Measurements from ENCODE around the gene KCNK10.

Gene KCNK10

GRCh38 chr14:88323523-88324199 is 592 bp upstream of the KCNK10 start:
- peak; percentile 81 for TF ChIP-seq PAX5 (IDR thresholded peaks at IDR 0.05; ENCODE audit: insufficient read depth, low read length, severe bottlenecking)
- no peak for TF ChIP-seq SPI1 (IDR thresholded peaks at IDR 0.05; ENCODE audit: low read depth, low read length)
- no peak for TF ChIP-seq POLR2A (IDR thresholded peaks at IDR 0.05; ENCODE audit: low read depth, low read length)
- FAIRE-seq (peak; percentile 82), DNase-seq (ENCODE audit: insufficient read length, low spot score) (peak; percentile 83)

GRCh38 chr14:88322504-88323085 is 474 bp downstream of the KCNK10 start:
- FAIRE-seq (no peak), DNase-seq (ENCODE audit: insufficient read length, low spot score) (no peak)
- TF ChIP-seq POLR2AphosphoS5 (IDR thresholded peaks at IDR 0.05; ENCODE audit: low read depth, low read length): no peak

GRCh38 chr14:88321692-88322503 is 1.2 kb downstream of the KCNK10 start:
- no peak for FAIRE-seq
- no peak for DNase-seq (ENCODE audit: insufficient read length, low spot score)
- no peak for TF ChIP-seq POU2F2 (IDR thresholded peaks at IDR 0.05; ENCODE audit: low read depth, low read length)
- TF ChIP-seq SPI1 (IDR thresholded peaks at IDR 0.05; ENCODE audit: low read depth, low read length): no peak
- no peak for TF ChIP-seq POLR2A (IDR thresholded peaks at IDR 0.05; ENCODE audit: low read depth, low read length)
- no peak for TF ChIP-seq TAF1 (IDR thresholded peaks at IDR 0.05; ENCODE audit: low read depth, low read length)
- no peak for TF ChIP-seq POLR2AphosphoS5 (IDR thresholded peaks at IDR 0.05; ENCODE audit: low read depth, low read length)
- no peak for TF ChIP-seq PAX5 (IDR thresholded peaks at IDR 0.05; ENCODE audit: insufficient read depth, low read length, severe bottlenecking)

GRCh38 chr14:88318406-88318805 is 4.7 kb downstream of the KCNK10 start:
- DNase-seq (ENCODE audit: insufficient read length, low spot score) (no peak), FAIRE-seq (no peak)
- no peak for TF ChIP-seq SPI1 (IDR thresholded peaks at IDR 0.05; ENCODE audit: low read depth, low read length)
- TF ChIP-seq POU2F2 (IDR thresholded peaks at IDR 0.05; ENCODE audit: low read depth, low read length): no peak
- TF ChIP-seq PAX5 (IDR thresholded peaks at IDR 0.05; ENCODE audit: insufficient read depth, low read length, severe bottlenecking): no peak
- TF ChIP-seq POLR2AphosphoS5 (IDR thresholded peaks at IDR 0.05; ENCODE audit: low read depth, low read length): no peak
- no peak for TF ChIP-seq POLR2A (IDR thresholded peaks at IDR 0.05; ENCODE audit: low read depth, low read length)
- no peak for TF ChIP-seq TAF1 (IDR thresholded peaks at IDR 0.05; ENCODE audit: low read depth, low read length)

- no peak for FAIRE-seq
- no peak for DNase-seq (ENCODE audit: insufficient read length, low spot score)
- TF ChIP-seq POLR2AphosphoS5 (IDR thresholded peaks at IDR 0.05; ENCODE audit: low read depth, low read length): no peak
- TF ChIP-seq PAX5 (IDR thresholded peaks at IDR 0.05; ENCODE audit: insufficient read depth, low read length, severe bottlenecking): no peak
- TF ChIP-seq SPI1 (IDR thresholded peaks at IDR 0.05; ENCODE audit: low read depth, low read length): no peak
- no peak for TF ChIP-seq POLR2A (IDR thresholded peaks at IDR 0.05; ENCODE audit: low read depth, low read length)
- no peak for TF ChIP-seq POU2F2 (IDR thresholded peaks at IDR 0.05; ENCODE audit: low read depth, low read length)
- no peak for TF ChIP-seq TAF1 (IDR thresholded peaks at IDR 0.05; ENCODE audit: low read depth, low read length)
Observed at GRCh38 chr14:88316521-88316920, 6.5 kb downstream of the KCNK10 start.

GRCh38 chr14:88312257-88312656 is 10.8 kb downstream of the KCNK10 start:
- FAIRE-seq (no peak), DNase-seq (ENCODE audit: insufficient read length, low spot score) (no peak)
- TF ChIP-seq POLR2AphosphoS5 (IDR thresholded peaks at IDR 0.05; ENCODE audit: low read depth, low read length) (no peak), TAF1 (IDR thresholded peaks at IDR 0.05; ENCODE audit: low read depth, low read length) (no peak), POU2F2 (IDR thresholded peaks at IDR 0.05; ENCODE audit: low read depth, low read length) (no peak), SPI1 (IDR thresholded peaks at IDR 0.05; ENCODE audit: low read depth, low read length) (no peak), POLR2A (IDR thresholded peaks at IDR 0.05; ENCODE audit: low read depth, low read length) (no peak), PAX5 (IDR thresholded peaks at IDR 0.05; ENCODE audit: insufficient read depth, low read length, severe bottlenecking) (no peak)

- DNase-seq (ENCODE audit: insufficient read length, low spot score): no peak
- no peak for TF ChIP-seq POLR2A (IDR thresholded peaks at IDR 0.05; ENCODE audit: low read depth, low read length)
- no peak for TF ChIP-seq POLR2AphosphoS5 (IDR thresholded peaks at IDR 0.05; ENCODE audit: low read depth, low read length)
- no peak for TF ChIP-seq POU2F2 (IDR thresholded peaks at IDR 0.05; ENCODE audit: low read depth, low read length)
- no peak for TF ChIP-seq TAF1 (IDR thresholded peaks at IDR 0.05; ENCODE audit: low read depth, low read length)
- TF ChIP-seq PAX5 (IDR thresholded peaks at IDR 0.05; ENCODE audit: insufficient read depth, low read length, severe bottlenecking): no peak
- no peak for TF ChIP-seq SPI1 (IDR thresholded peaks at IDR 0.05; ENCODE audit: low read depth, low read length)
- no peak for FAIRE-seq
Observed at GRCh38 chr14:88311780-88312179, 11.3 kb downstream of the KCNK10 start.

- DNase-seq (ENCODE audit: insufficient read length, low spot score) (no peak), FAIRE-seq (no peak)
- TF ChIP-seq TAF1 (IDR thresholded peaks at IDR 0.05; ENCODE audit: low read depth, low read length) (no peak), SPI1 (IDR thresholded peaks at IDR 0.05; ENCODE audit: low read depth, low read length) (no peak), POLR2A (IDR thresholded peaks at IDR 0.05; ENCODE audit: low read depth, low read length) (no peak), POLR2AphosphoS5 (IDR thresholded peaks at IDR 0.05; ENCODE audit: low read depth, low read length) (no peak), POU2F2 (IDR thresholded peaks at IDR 0.05; ENCODE audit: low read depth, low read length) (no peak), PAX5 (IDR thresholded peaks at IDR 0.05; ENCODE audit: insufficient read depth, low read length, severe bottlenecking) (no peak)
Observed at GRCh38 chr14:88310449-88310848, 12.6 kb downstream of the KCNK10 start.

GRCh38 chr14:88310021-88310420 is 13.0 kb downstream of the KCNK10 start:
- TF ChIP-seq PAX5 (IDR thresholded peaks at IDR 0.05; ENCODE audit: insufficient read depth, low read length, severe bottlenecking) (no peak), POLR2A (IDR thresholded peaks at IDR 0.05; ENCODE audit: low read depth, low read length) (no peak), SPI1 (IDR thresholded peaks at IDR 0.05; ENCODE audit: low read depth, low read length) (no peak), POLR2AphosphoS5 (IDR thresholded peaks at IDR 0.05; ENCODE audit: low read depth, low read length) (no peak), TAF1 (IDR thresholded peaks at IDR 0.05; ENCODE audit: low read depth, low read length) (no peak), POU2F2 (IDR thresholded peaks at IDR 0.05; ENCODE audit: low read depth, low read length) (no peak)
- FAIRE-seq: no peak
- DNase-seq (ENCODE audit: insufficient read length, low spot score): no peak

Measured in GM12891 (cell line).